HepG2 (cell line): ENCODE results near the gene RERE. TPM values are rescaled to one million over a fixed set of nuclear protein-coding genes. Genes with fewer than 3 reads are reported as not detected.

Source experiments
- ATAC-seq: fragments of 200-7000 bp; cut with Tn5 transposase; 3 replicates; pipeline ENCODE4 v1.9.1; 2020; ENCODE audit warnings: mild to moderate bottlenecking, moderate library complexity
- BruUV-seq: library from RNA; stranded (reverse); fragments of 400-500 nt; replicated peaks from 2 replicates; lab custom pipeline; 2021; lab: Mats Ljungman, UMichigan
- CTCF ChIA-PET: fragments of 300-600 bp; formaldehyde crosslinking; extraction: SDS; loops from one replicate; lab custom pipeline; 2021; ENCODE audit warnings: low total read pairs, inconsistent platforms, low intra/inter-chr PET ratio; lab: Yijun Ruan, JAX
- POLR2A ChIA-PET: fragments of 350-600 bp; sonication (Branson Sonifier 250); formaldehyde crosslinking; loops from one replicate; lab custom pipeline; 2020; ENCODE audit warnings: antibody characterized with exemption, inconsistent platforms; lab: Yijun Ruan, JAX
- DNase-seq: peaks from one replicate; pipeline ENCODE4 v3.0.0-alpha.2; 2015; ENCODE audit warnings: low spot score
- FAIRE-seq: peaks from 3 replicates; lab custom pipeline; 2011; peaks lifted over from hg19 to GRCh38; lab: Jason Lieb, UNC
- H2AFZ ChIP-seq: one replicate; pipeline ENCODE4 v1.6.1; 2011; ENCODE audit warnings: low read length, inconsistent platforms
- H3K27ac ChIP-seq: fragments of 300-600 bp; 3 replicates; pipeline ENCODE4 v1.8.0; 2011; ENCODE audit warnings: mixed run types, mild to moderate bottlenecking, mixed read lengths, low read length, inconsistent platforms; ENCODE audit not compliant: insufficient read depth; ENCODE audit errors: extremely low read length
- H3K27me3 ChIP-seq, 2 experiments: fragments of 200-600 bp in 1 of 2; 2 replicates in 1 of 2; 3 replicates in 1 of 2; pipeline versions ENCODE4 v1.6.0 to v1.8.0; 2011; ENCODE audit warnings: low read length in 2 of 2, mild to moderate bottlenecking in 2 of 2, moderate library complexity in 2 of 2, inconsistent platforms in 1 of 2; ENCODE audit not compliant: insufficient read depth in 2 of 2, control insufficient read depth in 1 of 2
- H3K36me3 ChIP-seq, 2 experiments: fragments of 200-600 bp in 1 of 2; replicated peaks in 1 of 2; 2 replicates in 1 of 2; 3 replicates in 1 of 2; pipeline versions ENCODE4 v1.5.1 to v1.8.0; 2011; ENCODE audit warnings: low read length in 2 of 2, inconsistent platforms in 1 of 2; ENCODE audit not compliant: insufficient read depth in 2 of 2, control insufficient read depth in 1 of 2
- H3K4me1 ChIP-seq: 2 replicates; pipeline ENCODE4 v1.5.1; 2012; ENCODE audit warnings: low read length, inconsistent platforms; ENCODE audit not compliant: insufficient read depth
- H3K4me2 ChIP-seq: 2 replicates; pipeline ENCODE4 v1.6.0; 2011; ENCODE audit warnings: low read depth, low read length, inconsistent platforms
- H3K4me3 ChIP-seq, 3 experiments: fragments of 200-600 bp in 1 of 3; sonication (generic), shearing (Covaris generic) in 1 of 3; replicated peaks in 1 of 3; 2 replicates each; pipeline ENCODE4 v1.5.1; 2011 to 2016; ENCODE audit warnings: low read length in 3 of 3, inconsistent platforms in 2 of 3, low read depth in 2 of 3, mild to moderate bottlenecking in 2 of 3, control low read depth in 1 of 3, mixed read lengths in 1 of 3; ENCODE audit not compliant: insufficient read depth in 1 of 3
- H3K79me2 ChIP-seq: one replicate; pipeline ENCODE4 v1.6.1; 2011; ENCODE audit warnings: low read length, inconsistent platforms; ENCODE audit not compliant: insufficient read depth
- H3K9ac ChIP-seq: 2 replicates; pipeline ENCODE4 v1.6.0; 2011; ENCODE audit warnings: mild to moderate bottlenecking, low read depth, low read length, inconsistent platforms; ENCODE audit not compliant: insufficient read depth
- H3K9me3 ChIP-seq: 2 replicates; pipeline ENCODE4 v1.5.1; 2012; ENCODE audit warnings: mild to moderate bottlenecking, low read length
- H4K20me1 ChIP-seq: 2 replicates; pipeline ENCODE4 v1.6.0; 2011; ENCODE audit warnings: inconsistent platforms, mild to moderate bottlenecking, low read length, moderate library complexity; ENCODE audit not compliant: insufficient read depth
- HES4 ChIP-seq: sonication (generic); formaldehyde crosslinking; IDR thresholded peaks from 2 replicates; pipeline ENCODE4 v1.9.0; 2021; ENCODE audit warnings: mild to moderate bottlenecking, missing genetic modification reagents, borderline replicate concordance
- ISX ChIP-seq: sonication (generic); formaldehyde crosslinking; conservative IDR thresholded peaks from 2 replicates; pipeline ENCODE4 v1.5.0; 2020; ENCODE audit warnings: missing genetic modification reagents
- MIER3 ChIP-seq: IDR thresholded peaks from 2 replicates; pipeline ENCODE4 v1.6.1; 2016; ENCODE audit warnings: missing compliant biosample characterization, borderline replicate concordance
- PCBP2 ChIP-seq: fragments of 200-400 bp; formaldehyde crosslinking; optimal IDR thresholded peaks from 2 replicates; pipeline ENCODE3; 2018; ENCODE audit warnings: low read length, low read depth; ENCODE audit not compliant: poor library complexity, severe bottlenecking
- POGK ChIP-seq: sonication (generic); formaldehyde crosslinking; conservative IDR thresholded peaks from 2 replicates; pipeline ENCODE4 v1.8.0; 2022; ENCODE audit warnings: mild to moderate bottlenecking, moderate library complexity, missing genetic modification reagents
- ZBTB3 ChIP-seq: sonication (generic); formaldehyde crosslinking; IDR thresholded peaks from 2 replicates; pipeline ENCODE4 v1.4.0; 2020; ENCODE audit warnings: low read depth, mild to moderate bottlenecking, moderate library complexity, missing genetic modification reagents, borderline replicate concordance
- ZBTB38 ChIP-seq: sonication (generic); formaldehyde crosslinking; IDR thresholded peaks from 2 replicates; pipeline ENCODE4 v1.5.1; 2020; ENCODE audit warnings: mild to moderate bottlenecking, missing genetic modification reagents
- ZNF331 ChIP-seq: sonication (generic); formaldehyde crosslinking; IDR thresholded peaks from 2 replicates; pipeline ENCODE4 v1.4.0; 2020; ENCODE audit warnings: missing genetic modification reagents
- ZNF362 ChIP-seq: sonication (generic); formaldehyde crosslinking; IDR thresholded peaks from 2 replicates; pipeline ENCODE4 v1.4.0; 2020; ENCODE audit warnings: missing genetic modification reagents, mild to moderate bottlenecking, borderline replicate concordance
- ZNF570 ChIP-seq: sonication (generic); formaldehyde crosslinking; IDR thresholded peaks from 2 replicates; pipeline ENCODE4 v1.4.0; 2020; ENCODE audit warnings: mild to moderate bottlenecking, missing genetic modification reagents, borderline replicate concordance
- ZNF674 ChIP-seq: sonication (generic); formaldehyde crosslinking; IDR thresholded peaks from 2 replicates; pipeline ENCODE4 v1.5.0; 2020; ENCODE audit warnings: low read depth, mild to moderate bottlenecking, missing genetic modification reagents
- WGBS: methylation state at CpG from one replicate; pipeline ENCODE4 v1.1.6; 2017; ENCODE audit warnings: low lambda C conversion rate; 5-methylcytosine and 5-hydroxymethylcytosine counted together
- in situ Hi-C: cut with HindIII; loops from 2 replicates; pipeline ENCODE4 v1.10.0; 2017; ENCODE audit warnings: low pct_unique_long_range_greater_than_20kb; ENCODE audit not compliant: extremely low pct_ligation_motif_present
- intact Hi-C: fragments of 100-400 bp; cut with micrococcal nuclease; formaldehyde crosslinking; loops from one replicate; pipeline ENCODE4 v1.10.0; 2022; ENCODE audit not compliant: unreplicated experiment
- polyA plus RNA-seq, 8 experiments: library from polyadenylated mRNA; depleted of rRNA in 3 of 8; stranded (reverse) in 7 of 8; unstranded in 1 of 8; fragments of >200 nt; fragmentation: Illumina TruSeq in 4 of 8; extraction: Trizol in 4 of 8; gene quantifications; 2 replicates each; pipeline versions ENCODE4 v1.2.1 to v1.2.3, GENCODE V29; 2011 to 2016; ENCODE audit warnings: low read depth in 4 of 8, missing spikeins in 1 of 8, mixed read lengths in 1 of 8; ENCODE audit not compliant: insufficient read depth in 1 of 8
- total RNA-seq, 5 experiments: library from RNA; depleted of rRNA; stranded (reverse); fragments of >200 nt; fragmentation: Illumina TruSeq; extraction: Trizol; gene quantifications; 2 replicates each; pipeline ENCODE4 v1.2.3, GENCODE V29; 2016; ENCODE audit warnings: low read depth in 1 of 5
- TF ChIP-seq, protein P1 (sequence below): sonication (generic); formaldehyde crosslinking; IDR thresholded peaks from 2 replicates; pipeline ENCODE4 v1.4.0; 2020; ENCODE audit warnings: mild to moderate bottlenecking, missing genetic modification reagents
- TF ChIP-seq, protein P2 (sequence below): sonication (generic); formaldehyde crosslinking; conservative IDR thresholded peaks from 2 replicates; pipeline ENCODE4 v1.8.1; 2023; ENCODE audit warnings: missing genetic modification reagents
- TF ChIP-seq, protein P3 (sequence below): sonication (generic); formaldehyde crosslinking; IDR thresholded peaks from 2 replicates; pipeline ENCODE4 v1.9.0; 2022; ENCODE audit warnings: low read depth, missing genetic modification reagents

Gene RERE
- total and polyA plus RNA-seq, 2 of the 13 experiments (the other 11 are each of a cell fraction or from before 2014, with no cell fraction given): 18.3 to 21.9 TPM

GRCh38 chr1:8639148-8639547 is 178.3 kb downstream of the RERE start (continued):
- TF ChIP-seq, protein P1, sequence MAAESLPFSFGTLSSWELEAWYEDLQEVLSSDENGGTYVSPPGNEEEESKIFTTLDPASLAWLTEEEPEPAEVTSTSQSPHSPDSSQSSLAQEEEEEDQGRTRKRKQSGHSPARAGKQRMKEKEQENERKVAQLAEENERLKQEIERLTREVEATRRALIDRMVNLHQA: no peak
- TF ChIP-seq POGK (CRISPR knock-in tag): no peak
- TF ChIP-seq, protein P2, sequence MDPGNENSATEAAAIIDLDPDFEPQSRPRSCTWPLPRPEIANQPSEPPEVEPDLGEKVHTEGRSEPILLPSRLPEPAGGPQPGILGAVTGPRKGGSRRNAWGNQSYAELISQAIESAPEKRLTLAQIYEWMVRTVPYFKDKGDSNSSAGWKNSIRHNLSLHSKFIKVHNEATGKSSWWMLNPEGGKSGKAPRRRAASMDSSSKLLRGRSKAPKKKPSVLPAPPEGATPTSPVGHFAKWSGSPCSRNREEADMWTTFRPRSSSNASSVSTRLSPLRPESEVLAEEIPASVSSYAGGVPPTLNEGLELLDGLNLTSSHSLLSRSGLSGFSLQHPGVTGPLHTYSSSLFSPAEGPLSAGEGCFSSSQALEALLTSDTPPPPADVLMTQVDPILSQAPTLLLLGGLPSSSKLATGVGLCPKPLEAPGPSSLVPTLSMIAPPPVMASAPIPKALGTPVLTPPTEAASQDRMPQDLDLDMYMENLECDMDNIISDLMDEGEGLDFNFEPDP (CRISPR knock-in tag): no peak
- TF ChIP-seq PCBP2: no peak
- no peak for TF ChIP-seq ZNF570 (CRISPR knock-in tag)
- no peak for TF ChIP-seq ZBTB38 (CRISPR knock-in tag)

GRCh38 chr1:8633741-8634501 is 183.5 kb downstream of the RERE start:
- Histone ChIP-seq H3K4me2 (no peak overlapping the region), H3K27ac (no peak overlapping the region), H3K9ac (no peak overlapping the region), H3K36me3 (peaks cover 9 to 22% of the 10 kb centered on the region in 2 experiments), H3K79me2 (peaks cover 92% of the 10 kb centered on the region), H4K20me1 (peaks cover 75% of the 10 kb centered on the region), H3K4me1 (peaks cover 37% of the 10 kb centered on the region), H3K9me3 (no peaks in the 10 kb centered on the region), H3K27me3 (no peaks in the 10 kb centered on the region), H2AFZ (no peak overlapping the region), H3K4me3 (no peak overlapping the region)
- DNase-seq (no peak), ATAC-seq (no peak), FAIRE-seq (no peak)
- ChIA-PET CTCF (no interaction called here), POLR2A (no interaction called here)
- in situ Hi-C loops: no loop called here
- intact Hi-C loops: no loop called here
- no TSS peak for BruUV-seq
- WGBS: over 99% methylated on average over 5 of the region's 5 CpGs
- TF ChIP-seq ZNF331 (no peak), HES4 (no peak), ZNF674 (CRISPR knock-in tag) (no peak), ZNF362 (CRISPR knock-in tag) (no peak), ISX (no peak), MIER3 (no peak), ZBTB3 (no peak)
- TF ChIP-seq, protein P3, sequence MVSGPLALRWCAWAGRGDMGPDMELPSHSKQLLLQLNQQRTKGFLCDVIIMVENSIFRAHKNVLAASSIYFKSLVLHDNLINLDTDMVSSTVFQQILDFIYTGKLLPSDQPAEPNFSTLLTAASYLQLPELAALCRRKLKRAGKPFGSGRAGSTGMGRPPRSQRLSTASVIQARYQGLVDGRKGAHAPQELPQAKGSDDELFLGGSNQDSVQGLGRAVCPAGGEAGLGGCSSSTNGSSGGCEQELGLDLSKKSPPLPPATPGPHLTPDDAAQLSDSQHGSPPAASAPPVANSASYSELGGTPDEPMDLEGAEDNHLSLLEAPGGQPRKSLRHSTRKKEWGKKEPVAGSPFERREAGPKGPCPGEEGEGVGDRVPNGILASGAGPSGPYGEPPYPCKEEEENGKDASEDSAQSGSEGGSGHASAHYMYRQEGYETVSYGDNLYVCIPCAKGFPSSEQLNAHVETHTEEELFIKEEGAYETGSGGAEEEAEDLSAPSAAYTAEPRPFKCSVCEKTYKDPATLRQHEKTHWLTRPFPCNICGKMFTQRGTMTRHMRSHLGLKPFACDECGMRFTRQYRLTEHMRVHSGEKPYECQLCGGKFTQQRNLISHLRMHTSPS (CRISPR knock-in tag): no peak
